IMR-90 (cell line): ENCODE results near the gene GDPD2. TPM values are rescaled to one million over a fixed set of nuclear protein-coding genes. Genes with fewer than 3 reads are reported as not detected.

Experiments used
- ATAC-seq: fragments of 200-7000 bp; cut with Tn5 transposase; 2 replicates; pipeline ENCODE4 v1.9.1; 2020; ENCODE audit warnings: low read depth, mild to moderate bottlenecking, moderate library complexity
- BruUV-seq: library from RNA; stranded (reverse); fragments of 400-500 nt; replicated peaks from 2 replicates; lab custom pipeline; 2021; lab: Mats Ljungman, UMichigan
- CTCF ChIA-PET: fragments of 300-600 bp; formaldehyde crosslinking; extraction: SDS; loops from one replicate; lab custom pipeline; 2021; ENCODE audit warnings: antibody characterized with exemption; lab: Yijun Ruan, JAX
- POLR2A ChIA-PET: fragments of 300-600 bp; sonication (Branson Sonifier 250); formaldehyde crosslinking; loops from one replicate; lab custom pipeline; 2022; ENCODE audit warnings: antibody characterized with exemption; ENCODE audit not compliant: unreplicated experiment; lab: Charles Lee
- DNase-seq: peaks from one replicate; pipeline ENCODE4 v3.0.0; 2013
- H2AFZ ChIP-seq: replicated peaks from 2 replicates; pipeline ENCODE3; 2013; ENCODE audit warnings: low read length, mild to moderate bottlenecking; ENCODE audit not compliant: poor library complexity
- H2AK5ac ChIP-seq: 2 replicates; pipeline ENCODE4 v1.6.1; 2013; ENCODE audit warnings: low read depth, low read length, inconsistent platforms
- H2AK9ac ChIP-seq: replicated peaks from 2 replicates; pipeline ENCODE3; 2013; ENCODE audit warnings: mild to moderate bottlenecking, low read depth, low read length, moderate library complexity; ENCODE audit not compliant: poor library complexity
- H2BK120ac ChIP-seq: 2 replicates; pipeline ENCODE4 v1.6.1; 2013; ENCODE audit warnings: low read depth, low read length, inconsistent platforms
- H2BK15ac ChIP-seq: 3 replicates; pipeline ENCODE4 v1.6.1; 2013; ENCODE audit warnings: low read depth, low read length, inconsistent platforms
- H2BK20ac ChIP-seq: 2 replicates; pipeline ENCODE4 v1.6.1; 2013; ENCODE audit warnings: low read depth, mild to moderate bottlenecking, inconsistent platforms, low read length, moderate library complexity
- H2BK5ac ChIP-seq: 2 replicates; pipeline ENCODE4 v1.6.1; 2013; ENCODE audit warnings: mild to moderate bottlenecking, low read depth, low read length, inconsistent platforms; ENCODE audit not compliant: poor library complexity, severe bottlenecking
- H3K14ac ChIP-seq: replicated peaks from 2 replicates; pipeline ENCODE4 v1.6.1; 2013; ENCODE audit warnings: low read depth, low read length, inconsistent platforms
- H3K18ac ChIP-seq: 2 replicates; pipeline ENCODE4 v1.6.1; 2013; ENCODE audit warnings: low read depth, low read length, control low read depth
- H3K23ac ChIP-seq: 2 replicates; pipeline ENCODE4 v1.6.1; 2013; ENCODE audit warnings: low read depth, low read length, inconsistent platforms
- H3K27ac ChIP-seq: 2 replicates; pipeline ENCODE4 v1.5.1; 2013; ENCODE audit warnings: mild to moderate bottlenecking, control low read depth, low read length; ENCODE audit not compliant: insufficient read depth
- H3K27me3 ChIP-seq: 2 replicates; pipeline ENCODE4 v1.6.1; 2013; ENCODE audit warnings: low read length; ENCODE audit not compliant: control insufficient read depth, insufficient read depth
- H3K36me3 ChIP-seq: 2 replicates; pipeline ENCODE4 v1.6.1; 2013; ENCODE audit warnings: low read length, mixed read lengths; ENCODE audit not compliant: control insufficient read depth, insufficient read depth
- H3K4ac ChIP-seq: 2 replicates; pipeline ENCODE4 v1.6.1; 2013; ENCODE audit warnings: low read depth, low read length, inconsistent platforms
- H3K4me1 ChIP-seq: 2 replicates; pipeline ENCODE4 v1.6.1; 2013; ENCODE audit warnings: low read length, mixed read lengths; ENCODE audit not compliant: control insufficient read depth, insufficient read depth
- H3K4me2 ChIP-seq: 2 replicates; pipeline ENCODE4 v1.6.1; 2013; ENCODE audit warnings: low read depth, mild to moderate bottlenecking, control low read depth, low read length, moderate library complexity
- H3K4me3 ChIP-seq: 2 replicates; pipeline ENCODE4 v1.5.1; 2013; ENCODE audit warnings: low read depth, mild to moderate bottlenecking, control low read depth, low read length, moderate library complexity; ENCODE audit not compliant: insufficient read depth
- H3K56ac ChIP-seq: 2 replicates; pipeline ENCODE4 v1.6.1; 2013; ENCODE audit warnings: low read length, inconsistent platforms; ENCODE audit not compliant: insufficient read depth; ENCODE audit errors: extremely low read depth
- H3K79me1 ChIP-seq, 2 experiments: 2 replicates each; pipeline ENCODE4 v1.6.1; 2013; ENCODE audit warnings: low read length in 2 of 2, inconsistent platforms in 1 of 2, low read depth in 1 of 2
- H3K9ac ChIP-seq: 2 replicates; pipeline ENCODE4 v1.6.1; 2013; ENCODE audit warnings: low read depth, low read length, control low read depth
- H3K9me1 ChIP-seq: 2 replicates; pipeline ENCODE4 v1.6.1; 2013; ENCODE audit warnings: low read length, inconsistent platforms; ENCODE audit not compliant: insufficient read depth
- H3K9me3 ChIP-seq: 2 replicates; pipeline ENCODE4 v1.6.1; 2013; ENCODE audit warnings: low read length; ENCODE audit not compliant: control insufficient read depth, insufficient read depth
- H4K20me1 ChIP-seq: 2 replicates; pipeline ENCODE4 v1.6.1; 2013; ENCODE audit warnings: low read length, inconsistent platforms; ENCODE audit not compliant: insufficient read depth
- H4K5ac ChIP-seq: 2 replicates; pipeline ENCODE4 v1.6.1; 2013; ENCODE audit warnings: mild to moderate bottlenecking, low read depth, low read length, control low read depth
- H4K8ac ChIP-seq, 2 experiments: 2 replicates each; pipeline ENCODE4 v1.6.1; 2013; ENCODE audit warnings: low read depth in 2 of 2, low read length in 2 of 2, control low read depth in 1 of 2, inconsistent platforms in 1 of 2
- H4K91ac ChIP-seq: 2 replicates; pipeline ENCODE4 v1.6.1; 2013; ENCODE audit warnings: low read depth, low read length, inconsistent platforms; ENCODE audit not compliant: insufficient read depth
- BHLHE40 ChIP-seq: fragments of 150-350 bp; IDR thresholded peaks from 2 replicates; pipeline ENCODE4 v1.6.1; 2016; ENCODE audit warnings: mild to moderate bottlenecking, low read depth, low read length
- CEBPB ChIP-seq: IDR thresholded peaks from 2 replicates; pipeline ENCODE4 v1.6.1; 2012; ENCODE audit warnings: low read depth, low read length, improper control_type of control experiment
- MXI1 ChIP-seq: IDR thresholded peaks from 2 replicates; pipeline ENCODE4 v1.6.1; 2012; ENCODE audit warnings: low read depth, mild to moderate bottlenecking, low read length, moderate library complexity, borderline replicate concordance
- NFE2L2 ChIP-seq: fragments of 150-350 bp; IDR thresholded peaks from 2 replicates; pipeline ENCODE4 v1.6.1; 2016; ENCODE audit warnings: low read depth, mild to moderate bottlenecking, low read length
- POLR2A ChIP-seq: IDR thresholded peaks from 2 replicates; pipeline ENCODE4 v1.6.1; 2012; ENCODE audit warnings: mild to moderate bottlenecking, low read depth, low read length
- RFX5 ChIP-seq: IDR thresholded peaks from 2 replicates; pipeline ENCODE4 v1.8.0; 2012; ENCODE audit warnings: low read depth, mild to moderate bottlenecking, low read length, moderate library complexity
- WGBS, 2 experiments: methylation state at CpG; one replicate each; pipeline versions ENCODE4 v1.1.5 to v1.1.7; 2013; ENCODE audit warnings: missing lambda C conversion rate in 2 of 2; ENCODE audit not compliant: insufficient read length in 1 of 2; ENCODE audit errors: extremely low coverage in 2 of 2; 5-methylcytosine and 5-hydroxymethylcytosine counted together
- dilution Hi-C: fragments of 300-500 bp; cut with HindIII; formaldehyde crosslinking; loops from one replicate; pipeline ENCODE4 v1.14.3; 2018; ENCODE audit warnings: low sequenced_read_pairs; ENCODE audit not compliant: unreplicated experiment
- in situ Hi-C: fragments of 300-500 bp; cut with MboI; formaldehyde crosslinking; loops from 3 replicates; pipeline ENCODE4 v1.14.3; 2019; ENCODE audit warnings: low sequenced_read_pairs, inconsistent platforms, mixed read lengths
- intact Hi-C: fragments of 100-400 bp; cut with micrococcal nuclease; formaldehyde crosslinking; loops from 2 replicates; pipeline ENCODE4 v1.10.0; 2022
- polyA plus RNA-seq, 3 experiments: library from polyadenylated mRNA; depleted of rRNA; stranded (reverse); fragments of >200 nt; gene quantifications; 2 replicates each; pipeline ENCODE4 v1.2.3, GENCODE V29; 2012; ENCODE audit warnings: low replicate concordance in 1 of 3
- total RNA-seq: library from RNA; depleted of rRNA; stranded (reverse); fragments of >200 nt; gene quantifications from 2 replicates; pipeline ENCODE4 v1.2.3, GENCODE V29; 2012

GDPD2 gene
- total and polyA plus RNA-seq, 2 of the 4 experiments (the other 2 are of a cell fraction) = not detected

DNA sequence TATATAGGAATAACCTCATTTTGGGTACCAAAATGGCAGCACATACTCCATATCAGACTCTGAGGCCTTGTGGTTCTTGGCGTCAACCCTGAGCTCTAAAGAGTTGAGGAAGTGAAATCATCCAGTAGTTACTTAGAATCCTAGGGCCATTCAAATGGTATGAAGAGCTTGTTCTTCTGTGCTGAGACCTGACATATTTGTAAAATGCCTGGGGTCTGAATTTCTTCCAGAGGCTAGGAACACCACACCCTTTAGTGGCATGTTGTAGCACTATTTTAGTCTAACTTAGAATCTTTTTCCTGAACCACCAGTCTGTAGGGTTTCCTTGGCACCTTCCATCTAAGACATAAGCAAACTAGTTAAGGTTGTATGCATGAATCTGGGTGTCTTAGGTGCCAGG lies 18.1 kb upstream of the GDPD2 start:
- dilution Hi-C loops = no loop called here
- no peak overlapping the region for H3K4me2 ChIP-seq
- no peak overlapping the region for H3K9ac ChIP-seq
- no peaks in the 10 kb centered on the region for H3K36me3 ChIP-seq
- POLR2A ChIA-PET = no interaction called here
- H2AFZ ChIP-seq = no peak overlapping the region
- no peak overlapping the region for H3K4ac ChIP-seq
- H2AK5ac ChIP-seq = no peak overlapping the region
- no TSS peak for BruUV-seq
- no peak overlapping the region for H2BK20ac ChIP-seq
- no peak overlapping the region for H2AK9ac ChIP-seq
- ATAC-seq = no peak
- no peak overlapping the region for H4K5ac ChIP-seq
- no peaks in the 10 kb centered on the region for H3K9me3 ChIP-seq
- intact Hi-C loops = no loop called here
- TF ChIP-seq RFX5 (no peak), CEBPB (no peak), POLR2A (no peak), MXI1 (no peak), BHLHE40 (no peak), NFE2L2 (no peak)
- H3K79me1 ChIP-seq = no peaks in the 10 kb centered on the region
- H3K4me1 ChIP-seq = no peaks in the 10 kb centered on the region
- no peak overlapping the region for H3K56ac ChIP-seq
- H3K27ac ChIP-seq = no peak overlapping the region
- no peak overlapping the region for H2BK15ac ChIP-seq
- no peaks in the 10 kb centered on the region for H3K9me1 ChIP-seq
- H3K14ac ChIP-seq = no peak overlapping the region
- H4K20me1 ChIP-seq = no peaks in the 10 kb centered on the region
- in situ Hi-C loops = no loop called here
- no peak overlapping the region for H2BK5ac ChIP-seq
- no peak for DNase-seq
- no peak overlapping the region for H3K18ac ChIP-seq
- no peak overlapping the region for H3K23ac ChIP-seq
- no peak overlapping the region for H3K4me3 ChIP-seq
- H4K91ac ChIP-seq = no peak overlapping the region
- no peaks in the 10 kb centered on the region; the same call in 1 of the 2 replicates for H3K27me3 ChIP-seq
- CTCF ChIA-PET = no interaction called here
- no peak overlapping the region for H4K8ac ChIP-seq
- H2BK120ac ChIP-seq = no peak overlapping the region
- no CpG with 5 or more reads among the region's 1 CpG for WGBS, 2 experiments
